Neural cell (in vitro differentiated cells): ENCODE results near the gene MTCL1. TPM values are rescaled to one million over a fixed set of nuclear protein-coding genes. Genes with fewer than 3 reads are reported as not detected.

Experiments
- H2AFZ ChIP-seq: fragments of 200-600, 300-800 bp; sonication (generic), shearing (Covaris generic); 2 replicates; pipeline ENCODE4 v1.6.0; 2014; ENCODE audit warnings: low read depth, mild to moderate bottlenecking, antibody characterized with exemption, low read length, moderate library complexity
- H3F3A ChIP-seq: fragments of 200-600 bp; shearing (Covaris generic); 2 replicates; pipeline ENCODE4 v1.6.1; 2016; ENCODE audit warnings: mild to moderate bottlenecking, moderate library complexity, mixed read lengths, antibody characterized with exemption, low read length; ENCODE audit not compliant: insufficient read depth, poor library complexity, severe bottlenecking
- H3K27ac ChIP-seq: fragments of 200-600, 300-800 bp; sonication (generic), shearing (Covaris generic); 2 replicates; pipeline ENCODE4 v1.5.1; 2014; ENCODE audit warnings: mild to moderate bottlenecking, low read length, moderate library complexity
- H3K27me3 ChIP-seq: fragments of 300-800, 200-600 bp; sonication (generic), shearing (Covaris generic); 2 replicates; pipeline ENCODE4 v1.6.0; 2014; ENCODE audit warnings: mild to moderate bottlenecking, low read depth, low read length, moderate library complexity; ENCODE audit not compliant: insufficient read depth
- H3K36me3 ChIP-seq: fragments of 300-800, 200-600 bp; sonication (generic), shearing (Covaris generic); 2 replicates; pipeline ENCODE4 v1.5.1; 2014; ENCODE audit warnings: mild to moderate bottlenecking, antibody characterized with exemption, low read length, moderate library complexity; ENCODE audit not compliant: insufficient read depth
- H3K4me2 ChIP-seq: fragments of 300-800, 200-600 bp; sonication (generic), shearing (Covaris generic); 2 replicates; pipeline ENCODE4 v1.6.0; 2014; ENCODE audit warnings: mild to moderate bottlenecking, low read length
- H3K4me3 ChIP-seq: fragments of 300-800, 200-600 bp; sonication (generic), shearing (Covaris generic); 2 replicates; pipeline ENCODE4 v1.5.1; 2014; ENCODE audit warnings: mild to moderate bottlenecking, low read length, moderate library complexity
- H3K79me2 ChIP-seq: fragments of 200-600 bp; shearing (Covaris generic); replicated peaks from 2 replicates; pipeline ENCODE4 v1.6.0; 2014; ENCODE audit warnings: mild to moderate bottlenecking, low read length, moderate library complexity; ENCODE audit not compliant: insufficient read depth
- H3K9ac ChIP-seq: fragments of 300-800, 200-600 bp; sonication (generic), shearing (Covaris generic); 2 replicates; pipeline ENCODE4 v1.6.1; 2016; ENCODE audit warnings: mild to moderate bottlenecking, low read length, mixed read lengths
- H3K9me2 ChIP-seq: fragments of 200-600 bp; shearing (Covaris generic); 2 replicates; pipeline ENCODE4 v1.6.1; 2016; ENCODE audit warnings: mild to moderate bottlenecking, low read length, mixed read lengths; ENCODE audit not compliant: insufficient read depth
- H3K9me3 ChIP-seq: fragments of 200-600, 300-800 bp; sonication (generic), shearing (Covaris generic); 2 replicates; pipeline ENCODE4 v1.6.1; 2016; ENCODE audit warnings: mild to moderate bottlenecking, mixed run types, low read length, moderate library complexity, mixed read lengths
- H4K20me1 ChIP-seq: fragments of 200-600 bp; shearing (Covaris generic); 2 replicates; pipeline ENCODE4 v1.6.1; 2016; ENCODE audit warnings: mild to moderate bottlenecking, mixed run types; ENCODE audit not compliant: insufficient read depth
- EP300 ChIP-seq: fragments of 450-650 bp; conservative IDR thresholded peaks from 2 replicates; pipeline ENCODE4 v1.6.1; 2014; ENCODE audit warnings: antibody characterized with exemption, mild to moderate bottlenecking, moderate library complexity; ENCODE audit not compliant: poor library complexity, severe bottlenecking
- EZH2 ChIP-seq: fragments of 200-600, 300-800 bp; shearing (Covaris generic), sonication (generic); IDR thresholded peaks from 2 replicates; pipeline ENCODE4 v1.6.1; 2014; ENCODE audit warnings: antibody characterized with exemption, low read length, borderline replicate concordance, mild to moderate bottlenecking; ENCODE audit not compliant: insufficient read depth, poor library complexity, severe bottlenecking
- MXI1 ChIP-seq: fragments of 450-650 bp; conservative IDR thresholded peaks from 2 replicates; pipeline ENCODE4 v1.6.1; 2014; ENCODE audit warnings: antibody characterized with exemption, mild to moderate bottlenecking; ENCODE audit not compliant: poor library complexity, severe bottlenecking
- POLR2AphosphoS5 ChIP-seq: IDR thresholded peaks from 2 replicates; pipeline ENCODE4 v1.6.1; 2012
- RAD21 ChIP-seq: fragments of 450-650 bp; conservative IDR thresholded peaks from 2 replicates; pipeline ENCODE4 v1.6.1; 2014; ENCODE audit warnings: antibody characterized with exemption, mild to moderate bottlenecking, moderate library complexity
- REST ChIP-seq: IDR thresholded peaks from 2 replicates; pipeline ENCODE4 v1.6.1; 2012; ENCODE audit warnings: borderline replicate concordance
- SMC3 ChIP-seq: fragments of 450-650 bp; conservative IDR thresholded peaks from 2 replicates; pipeline ENCODE4 v1.6.1; 2014; ENCODE audit warnings: antibody characterized with exemption, mild to moderate bottlenecking, moderate library complexity; ENCODE audit not compliant: poor library complexity
- TAF1 ChIP-seq: IDR thresholded peaks from 2 replicates; pipeline ENCODE4 v1.6.1; 2012; ENCODE audit warnings: low read depth
- polyA plus RNA-seq: library from polyadenylated mRNA; depleted of rRNA; stranded (reverse); fragments of >200 nt; gene quantifications from 2 replicates; pipeline ENCODE4 v1.2.3, GENCODE V29; 2014
- TF ChIP-seq, protein P1 (sequence below): fragments of 450-650 bp; IDR thresholded peaks from 2 replicates; pipeline ENCODE4 v1.5.1; 2014; ENCODE audit warnings: antibody characterized with exemption, mild to moderate bottlenecking, moderate library complexity; ENCODE audit not compliant: poor library complexity, severe bottlenecking

Gene MTCL1
- polyA plus RNA-seq, 1 donor from 2014 or later, result 20.8 TPM

- H3K9ac ChIP-seq, result no peak overlapping the region
- H3K36me3 ChIP-seq, result peaks cover 14% of the 10 kb centered on the region
- no peaks in the 10 kb centered on the region for H3K9me3 ChIP-seq
- TF ChIP-seq POLR2AphosphoS5 (no peak), REST (no peak), EZH2 (no peak), RAD21 (no peak), TAF1 (no peak)
- TF ChIP-seq, protein P1, sequence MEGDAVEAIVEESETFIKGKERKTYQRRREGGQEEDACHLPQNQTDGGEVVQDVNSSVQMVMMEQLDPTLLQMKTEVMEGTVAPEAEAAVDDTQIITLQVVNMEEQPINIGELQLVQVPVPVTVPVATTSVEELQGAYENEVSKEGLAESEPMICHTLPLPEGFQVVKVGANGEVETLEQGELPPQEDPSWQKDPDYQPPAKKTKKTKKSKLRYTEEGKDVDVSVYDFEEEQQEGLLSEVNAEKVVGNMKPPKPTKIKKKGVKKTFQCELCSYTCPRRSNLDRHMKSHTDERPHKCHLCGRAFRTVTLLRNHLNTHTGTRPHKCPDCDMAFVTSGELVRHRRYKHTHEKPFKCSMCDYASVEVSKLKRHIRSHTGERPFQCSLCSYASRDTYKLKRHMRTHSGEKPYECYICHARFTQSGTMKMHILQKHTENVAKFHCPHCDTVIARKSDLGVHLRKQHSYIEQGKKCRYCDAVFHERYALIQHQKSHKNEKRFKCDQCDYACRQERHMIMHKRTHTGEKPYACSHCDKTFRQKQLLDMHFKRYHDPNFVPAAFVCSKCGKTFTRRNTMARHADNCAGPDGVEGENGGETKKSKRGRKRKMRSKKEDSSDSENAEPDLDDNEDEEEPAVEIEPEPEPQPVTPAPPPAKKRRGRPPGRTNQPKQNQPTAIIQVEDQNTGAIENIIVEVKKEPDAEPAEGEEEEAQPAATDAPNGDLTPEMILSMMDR, result no peak
- no peak overlapping the region for H3K27ac ChIP-seq
- H4K20me1 ChIP-seq, result no peaks in the 10 kb centered on the region
- H3F3A ChIP-seq, result no peaks in the 10 kb centered on the region
- no peak overlapping the region for H3K4me3 ChIP-seq
- H3K79me2 ChIP-seq, result no peaks in the 10 kb centered on the region
- no peak overlapping the region for H3K4me2 ChIP-seq
- H3K27me3 ChIP-seq, result no peaks in the 10 kb centered on the region
- no peak overlapping the region for H2AFZ ChIP-seq
- H3K9me2 ChIP-seq, result no peaks in the 10 kb centered on the region
Observed at GRCh38 chr18:8828300-8828699, 122.9 kb downstream of the MTCL1 start.

DNA sequence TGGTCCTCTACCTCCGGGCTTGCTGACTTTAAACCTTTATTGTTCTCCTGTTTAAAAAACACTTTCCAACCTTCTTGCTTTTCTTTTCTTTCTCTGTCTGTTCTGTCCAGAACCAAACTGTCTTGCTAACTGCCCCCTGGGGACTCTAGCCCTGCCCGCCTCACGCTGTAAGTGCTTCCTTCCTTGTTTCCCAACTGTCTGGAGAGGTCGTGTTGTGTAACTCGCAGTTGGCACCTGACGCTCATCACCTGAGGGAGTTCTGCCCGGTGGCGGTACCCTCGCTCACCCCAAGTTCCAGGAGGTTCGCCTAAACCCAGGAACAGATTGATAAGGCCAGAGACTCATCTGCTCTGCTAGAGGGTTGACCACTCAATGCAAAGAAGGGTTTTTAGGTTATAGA, 123.4 kb downstream of the MTCL1 start:
- Histone ChIP-seq H3K9ac (no peak overlapping the region), H3K4me3 (no peak overlapping the region), H3K4me2 (no peak overlapping the region), H3K9me3 (no peaks in the 10 kb centered on the region), H3K27ac (no peak overlapping the region), H3F3A (no peaks in the 10 kb centered on the region), H3K36me3 (peaks cover 14% of the 10 kb centered on the region), H3K79me2 (no peaks in the 10 kb centered on the region), H2AFZ (no peak overlapping the region), H4K20me1 (no peaks in the 10 kb centered on the region), H3K27me3 (no peaks in the 10 kb centered on the region), H3K9me2 (no peaks in the 10 kb centered on the region)
- TF ChIP-seq RAD21, result no peak
- TF ChIP-seq EZH2, result no peak
- no peak for TF ChIP-seq MXI1
- TF ChIP-seq POLR2AphosphoS5, result no peak
- TF ChIP-seq TAF1, result no peak
- TF ChIP-seq SMC3, result no peak
- TF ChIP-seq, protein P1, result no peak
- no peak for TF ChIP-seq REST
- TF ChIP-seq EP300, result no peak
